ENCODE measurements around the gene IGF2BP2. TPM values are rescaled to one million over a fixed set of nuclear protein-coding genes. Genes with fewer than 3 reads are reported as not detected.

Gene IGF2BP2
- total RNA-seq, 1 experiment from 2014 or later: 97.8 TPM

DNA sequence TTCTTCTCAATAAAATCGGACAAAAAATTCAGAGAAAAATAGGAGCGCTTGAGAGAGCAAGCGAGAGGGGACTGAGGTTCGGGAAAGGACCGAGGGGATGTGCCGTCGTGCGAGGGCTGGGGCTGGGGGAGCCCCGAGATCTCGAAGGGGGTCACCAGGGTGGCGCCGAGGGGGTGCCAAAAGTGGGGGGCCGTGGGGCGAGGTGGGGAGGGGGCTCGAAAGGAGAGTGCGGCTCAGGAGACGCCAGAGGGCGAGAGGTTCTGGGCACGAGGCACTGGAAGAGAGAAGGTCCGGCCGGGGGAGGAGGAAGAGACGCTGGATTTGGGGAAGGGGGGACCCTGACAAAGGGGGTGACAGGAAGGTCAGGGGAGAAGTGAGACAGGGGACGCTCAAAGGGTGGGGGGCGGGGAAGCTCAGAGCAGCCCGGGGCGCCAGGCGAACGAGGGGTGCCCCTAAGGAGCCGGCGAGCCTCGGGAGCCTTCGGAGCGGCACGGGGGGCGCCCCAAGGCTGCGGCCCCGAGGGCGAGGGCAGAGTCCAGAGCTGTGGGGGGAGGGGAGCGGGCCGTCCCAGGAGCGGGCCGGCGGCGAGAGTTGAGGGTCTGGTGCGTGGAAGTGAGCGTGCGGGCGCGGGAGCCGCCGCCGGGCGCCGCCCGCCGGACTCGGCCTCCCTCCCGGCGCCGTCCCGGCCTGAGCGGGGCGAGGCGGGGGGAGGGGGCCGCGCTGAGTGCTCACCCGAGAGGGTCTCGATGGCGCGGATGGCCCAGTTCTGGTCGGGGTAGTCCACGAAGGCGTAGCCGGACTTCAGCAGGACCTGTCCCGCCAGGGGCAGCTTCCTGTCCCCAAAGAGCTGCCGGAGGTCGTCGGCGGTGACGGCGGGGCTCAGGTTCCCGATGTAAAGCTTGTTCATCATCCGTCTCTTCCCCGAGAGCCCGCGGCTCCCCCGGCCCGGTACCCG lies 514 bp downstream of the IGF2BP2 start:
- ChIA-PET POLR2A (no interaction called here), CTCF (interaction anchor here (0.6 kb wide), 1 partner anchor 153 kb away, joined by 3 read pairs; no protein-coding TSS in a partner anchor)
- no peaks in the 10 kb centered on the region for H3K27me3 ChIP-seq (ENCODE audit: control insufficient read depth, insufficient read depth, low read length)
- peak overlapping the region; percentile 86 to 89 for H3K4me3 ChIP-seq (ENCODE audit: low read depth in 2 of 2, low read length in 2 of 2)
- TF ChIP-seq SIN3A (IDR thresholded peaks at IDR 0.05; ENCODE audit: borderline replicate concordance, insufficient read depth, low read depth, low read length) (peak; percentile 57; the same call in 1 of the 2 replicates), POLR2AphosphoS5 (IDR thresholded peaks at IDR 0.05; ENCODE audit: low read depth, low read length) (peak; percentile 68), TCF7L2 (IDR thresholded peaks at IDR 0.05; ENCODE audit: low read depth, low read length) (no peak)
- intact Hi-C loops (cut with micrococcal nuclease; ENCODE audit: unreplicated experiment) (loop anchor here (10.0 kb wide), 1 partner anchor 160 kb away; no protein-coding TSS in a partner anchor), in situ Hi-C loops (cut with HindIII; ENCODE audit: low pct_unique_long_range_greater_than_20kb, low sequenced_read_pairs) (no loop called here)
- peaks cover 35% of the 10 kb centered on the region for H3K4me1 ChIP-seq (ENCODE audit: control insufficient read depth, insufficient read depth, low read length)
- peak overlapping the region; percentile 83 for H3K27ac ChIP-seq (ENCODE audit: low read length)
- peaks cover 8% of the 10 kb centered on the region for H3K36me3 ChIP-seq (ENCODE audit: control insufficient read depth, insufficient read depth, low read length)
- ATAC-seq (peak; percentile 59), DNase-seq (ENCODE audit: low read depth, low spot score) (no peak)
- no TSS peak for BruUV-seq (replicated peaks)
- peaks cover 3% of the 10 kb centered on the region; the same call in 1 of the 2 replicates for H3K9me3 ChIP-seq (ENCODE audit: control insufficient read depth, insufficient read depth, low read depth, low read length)

- no peaks in the 10 kb centered on the region for H3K27me3 ChIP-seq (ENCODE audit: control insufficient read depth, insufficient read depth, low read length)
- intact Hi-C loops (cut with micrococcal nuclease; ENCODE audit: unreplicated experiment) (loop anchor here (10.0 kb wide), 1 partner anchor 159 kb away; no protein-coding TSS in a partner anchor), in situ Hi-C loops (cut with HindIII; ENCODE audit: low pct_unique_long_range_greater_than_20kb, low sequenced_read_pairs) (no loop called here)
- H3K9me3 ChIP-seq (ENCODE audit: control insufficient read depth, insufficient read depth, low read depth, low read length): no peaks in the 10 kb centered on the region
- no peak; the same call in none of the 2 replicates for ATAC-seq
- no TSS peak for BruUV-seq (replicated peaks)
- peaks cover 6% of the 10 kb centered on the region for H3K36me3 ChIP-seq (ENCODE audit: control insufficient read depth, insufficient read depth, low read length)
- CTCF ChIA-PET: interaction anchor here (0.6 to 0.7 kb wide), 3 partner anchors 89 to 577 kb away, joined by 3 to 7 read pairs (median 4); no protein-coding TSS in a partner anchor
- H3K4me3 ChIP-seq (ENCODE audit: low read depth in 2 of 2, low read length in 2 of 2): peak overlapping the region; percentile 86 to 89
- no peak for DNase-seq (ENCODE audit: low read depth, low spot score)
- peak; percentile 21; the same call in 1 of the 2 replicates for TF ChIP-seq POLR2AphosphoS5 (IDR thresholded peaks at IDR 0.05; ENCODE audit: low read depth, low read length)
- TF ChIP-seq CTCF (IDR thresholded peaks at IDR 0.05): peak; percentile 44
- 0 out of 2 replicates have a peak, but pooled peaks have one; percentile 6 for TF ChIP-seq TCF7L2 (IDR thresholded peaks at IDR 0.05; ENCODE audit: low read depth, low read length)
- peak; percentile 72; the same call in 1 of the 2 replicates for TF ChIP-seq SIN3A (IDR thresholded peaks at IDR 0.05; ENCODE audit: borderline replicate concordance, insufficient read depth, low read depth, low read length)
- no peak for TF ChIP-seq REST (IDR thresholded peaks at IDR 0.05; ENCODE audit: insufficient read depth in 1 of 2, low read depth in 2 of 2, low read length in 1 of 2)
- peaks cover 43% of the 10 kb centered on the region for H3K4me1 ChIP-seq (ENCODE audit: control insufficient read depth, insufficient read depth, low read length)
- POLR2A ChIA-PET: interaction anchor here (0.6 to 1.0 kb wide), 6 partner anchors 24 to 1501 kb away, joined by 3 to 4 read pairs (median 3); no protein-coding TSS in a partner anchor
- peak overlapping the region; percentile 83 for H3K27ac ChIP-seq (ENCODE audit: low read length)
Observed at GRCh38 chr3:185823078-185824044, 1.5 kb downstream of the IGF2BP2 start.
